SIG-M5 treated with dmso at 0.1 percent for 504 hours (cell line): Measurements from ENCODE around the gene DLK2.
"Not testable (repeated sequence)": the region's sequence is repeated elsewhere in the genome, so short reads cannot be mapped to it uniquely, and the experiment has no call there.

Experiments
- DNase-seq: peaks from one replicate; lab custom pipeline; 2025; ENCODE audit not compliant: unreplicated experiment; lab: John Stamatoyannopoulos, UW

The DLK2 gene

GRCh38 chr6:43428112-43428570 lies 27.2 kb downstream of the DLK2 start:
- DNase-seq = no peak

GRCh38 chr6:43427406-43428111 lies 27.8 kb downstream of the DLK2 start, which contains the start of gene ABCC10:
TSS of gene ABCC10 (plus strand) at chr6:43427541. CDS start at chr6:43427979, 438 bp downstream.
- peak; percentile 90 for DNase-seq

GRCh38 chr6:43426928-43427405 lies 28.4 kb downstream of the DLK2 start:
- DNase-seq = no peak

GRCh38 chr6:43425083-43425482 lies 30.3 kb downstream of the DLK2 start:
- DNase-seq = not testable (repeated sequence)

- DNase-seq = no peak
Measured at GRCh38 chr6:43421831-43422230, 33.5 kb downstream of the DLK2 start.

- no peak for DNase-seq
Measured at GRCh38 chr6:43420012-43420709, 35.2 kb downstream of the DLK2 start.

- no peak for DNase-seq
Measured at GRCh38 chr6:43416935-43417334, 38.4 kb downstream of the DLK2 start.

- not testable (repeated sequence) for DNase-seq
Measured at GRCh38 chr6:43415275-43415674, 40.1 kb downstream of the DLK2 start.

- DNase-seq = no peak
Measured at GRCh38 chr6:43413002-43413401, 42.3 kb downstream of the DLK2 start.

- no peak for DNase-seq
Measured at GRCh38 chr6:43412541-43412940, 42.8 kb downstream of the DLK2 start.

- not testable (repeated sequence) for DNase-seq
Measured at GRCh38 chr6:43410776-43411175, 44.6 kb downstream of the DLK2 start.

- DNase-seq = no peak
Measured at GRCh38 chr6:43408259-43408658, 47.1 kb downstream of the DLK2 start.

- no peak for DNase-seq
Measured at GRCh38 chr6:43407296-43407695, 48.1 kb downstream of the DLK2 start.

GRCh38 chr6:43405354-43405753 lies 50.0 kb downstream of the DLK2 start:
- no peak for DNase-seq

- DNase-seq = no peak
Measured at GRCh38 chr6:43402820-43403219, 52.5 kb downstream of the DLK2 start.

- no peak for DNase-seq
Measured at GRCh38 chr6:43401730-43402129, 53.6 kb downstream of the DLK2 start.
